GM10266 (cell line): ENCODE results near the gene KCNJ14.

ENCODE experiments used
- DNase-seq: peaks from one replicate; pipeline ENCODE4 v3.0.0; 2012; ENCODE audit errors: extremely low spot score
- TF ChIP-seq, protein P1 (sequence below): IDR thresholded peaks from 2 replicates; pipeline ENCODE4 v1.5.1; 2012; ENCODE audit warnings: mild to moderate bottlenecking, low read depth; ENCODE audit not compliant: control insufficient read depth, insufficient read depth; ENCODE audit errors: missing control alignments

KCNJ14 gene

GRCh38 chr19:48511800-48512503 is 56.6 kb downstream of the KCNJ14 start, which contains the start of gene LMTK3:
TSS of gene LMTK3 (minus strand) at chr19:48511835. CDS start at chr19:48511576, 259 bp downstream.
- TF ChIP-seq, protein P1, sequence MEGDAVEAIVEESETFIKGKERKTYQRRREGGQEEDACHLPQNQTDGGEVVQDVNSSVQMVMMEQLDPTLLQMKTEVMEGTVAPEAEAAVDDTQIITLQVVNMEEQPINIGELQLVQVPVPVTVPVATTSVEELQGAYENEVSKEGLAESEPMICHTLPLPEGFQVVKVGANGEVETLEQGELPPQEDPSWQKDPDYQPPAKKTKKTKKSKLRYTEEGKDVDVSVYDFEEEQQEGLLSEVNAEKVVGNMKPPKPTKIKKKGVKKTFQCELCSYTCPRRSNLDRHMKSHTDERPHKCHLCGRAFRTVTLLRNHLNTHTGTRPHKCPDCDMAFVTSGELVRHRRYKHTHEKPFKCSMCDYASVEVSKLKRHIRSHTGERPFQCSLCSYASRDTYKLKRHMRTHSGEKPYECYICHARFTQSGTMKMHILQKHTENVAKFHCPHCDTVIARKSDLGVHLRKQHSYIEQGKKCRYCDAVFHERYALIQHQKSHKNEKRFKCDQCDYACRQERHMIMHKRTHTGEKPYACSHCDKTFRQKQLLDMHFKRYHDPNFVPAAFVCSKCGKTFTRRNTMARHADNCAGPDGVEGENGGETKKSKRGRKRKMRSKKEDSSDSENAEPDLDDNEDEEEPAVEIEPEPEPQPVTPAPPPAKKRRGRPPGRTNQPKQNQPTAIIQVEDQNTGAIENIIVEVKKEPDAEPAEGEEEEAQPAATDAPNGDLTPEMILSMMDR = no peak
- peak; percentile 82 for DNase-seq

- TF ChIP-seq, protein P1 = no peak
- DNase-seq = peak; percentile 12
Observed at GRCh38 chr19:48512504-48513288, 57.3 kb downstream of the KCNJ14 start.

- TF ChIP-seq, protein P1 = no peak
- DNase-seq = peak; percentile 87
Observed at GRCh38 chr19:48513289-48514122, 58.1 kb downstream of the KCNJ14 start.

DNA sequence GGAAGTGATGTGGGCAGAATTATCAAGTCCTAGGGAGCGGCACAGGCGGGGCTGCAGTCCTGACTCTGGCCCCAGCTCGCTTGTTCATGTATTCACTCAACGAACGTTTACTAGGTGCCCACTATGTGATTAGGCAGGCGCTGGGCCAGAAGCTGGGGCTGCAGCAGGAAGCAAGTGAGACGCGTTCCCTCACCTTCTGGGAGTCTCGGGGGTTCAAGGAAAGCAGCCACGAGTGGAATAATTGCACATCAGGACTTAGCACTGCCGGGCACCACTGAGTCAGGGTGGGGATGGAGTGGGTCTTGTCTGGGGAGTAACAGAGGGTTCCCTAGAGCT is 58.7 kb downstream of the KCNJ14 start:
- DNase-seq = peak; percentile 14
- TF ChIP-seq, protein P1 = no peak

GRCh38 chr19:48516536-48516935 is 61.2 kb downstream of the KCNJ14 start:
- TF ChIP-seq, protein P1 = no peak

More at GRCh38 chr19:48516536-48516935, 61.2 kb downstream of the KCNJ14 start:
- DNase-seq = no peak
